HG03064 (cell line): ENCODE measurements around the gene DDX47.
A peak's percentile ranks its signal among the peaks of the same experiment; 100 is the strongest.
"Not testable (repeated sequence)": the region's sequence is repeated elsewhere in the genome, so short reads cannot be mapped to it uniquely, and the experiment has no call there.

ENCODE experiments used
- ATAC-seq: cut with Tn5 transposase; IDR thresholded peaks from one replicate; pipeline ENCODE4 v1.9.1; 2021; ENCODE audit warnings: low read depth; ENCODE audit not compliant: unreplicated experiment

DDX47 gene

GRCh38 chr12:12819752-12820311, 6.7 kb downstream of the DDX47 start:
- no peak for ATAC-seq

GRCh38 chr12:12820376-12820775, 7.2 kb downstream of the DDX47 start:
- not testable (repeated sequence) for ATAC-seq

- ATAC-seq, result peak; percentile 51
These were observed 8.8 kb downstream of the DDX47 start for GRCh38 chr12:12821975-12822374.

- ATAC-seq, result no peak
These were observed 9.7 kb downstream of the DDX47 start for GRCh38 chr12:12822886-12823285.

GRCh38 chr12:12823300-12823699, 10.2 kb downstream of the DDX47 start:
- no peak for ATAC-seq

- ATAC-seq, result no peak
These were observed 10.7 kb downstream of the DDX47 start for GRCh38 chr12:12823811-12824210.

GRCh38 chr12:12835378-12836146, 22.4 kb downstream of the DDX47 start:
- ATAC-seq, result no peak

- ATAC-seq, result no peak
These were observed 23.4 kb downstream of the DDX47 start for GRCh38 chr12:12836571-12836970.

GRCh38 chr12:12837025-12837812, 24.1 kb downstream of the DDX47 start:
- ATAC-seq, result no peak

GRCh38 chr12:12837813-12838153, 24.6 kb downstream of the DDX47 start:
- no peak for ATAC-seq

GRCh38 chr12:12839003-12839395, 25.9 kb downstream of the DDX47 start:
- no peak for ATAC-seq

GRCh38 chr12:12839439-12839838, 26.3 kb downstream of the DDX47 start:
- ATAC-seq, result not testable (repeated sequence)

- ATAC-seq, result no peak
These were observed 26.9 kb downstream of the DDX47 start for GRCh38 chr12:12839873-12840579.

GRCh38 chr12:12840580-12840899, 27.4 kb downstream of the DDX47 start:
- ATAC-seq, result no peak

GRCh38 chr12:12841428-12841827, 28.3 kb downstream of the DDX47 start:
- not testable (repeated sequence) for ATAC-seq

GRCh38 chr12:12845794-12846243, 32.7 kb downstream of the DDX47 start:
- ATAC-seq, result no peak

- ATAC-seq, result not testable (repeated sequence)
These were observed 33.6 kb downstream of the DDX47 start for GRCh38 chr12:12846780-12847179.

- ATAC-seq, result no peak
These were observed 40.3 kb downstream of the DDX47 start for GRCh38 chr12:12853435-12853834.

- ATAC-seq, result no peak
These were observed 46.5 kb downstream of the DDX47 start for GRCh38 chr12:12859690-12860089.

GRCh38 chr12:12864243-12864642, 51.1 kb downstream of the DDX47 start:
- no peak for ATAC-seq
